GM10266 (cell line): Measurements from ENCODE around the gene BCAS3.

ENCODE experiments used
- DNase-seq: peaks from one replicate; pipeline ENCODE4 v3.0.0; 2012; ENCODE audit errors: extremely low spot score
- CTCF ChIP-seq: IDR thresholded peaks from 2 replicates; pipeline ENCODE4 v1.5.1; 2012; ENCODE audit warnings: mild to moderate bottlenecking, low read depth; ENCODE audit not compliant: control insufficient read depth, insufficient read depth; ENCODE audit errors: missing control alignments

Gene BCAS3

GRCh38 chr17:61302953-61303816 lies 625.5 kb downstream of the BCAS3 start:
- no peak for DNase-seq
- no peak for TF ChIP-seq CTCF

GRCh38 chr17:61303817-61304096 lies 626.1 kb downstream of the BCAS3 start:
- TF ChIP-seq CTCF: no peak
- no peak for DNase-seq

- DNase-seq: no peak
- no peak for TF ChIP-seq CTCF
These were observed 627.4 kb downstream of the BCAS3 start for GRCh38 chr17:61305024-61305423.

- no peak for TF ChIP-seq CTCF
- no peak for DNase-seq
These were observed 628.4 kb downstream of the BCAS3 start for GRCh38 chr17:61306003-61306402.

- no peak for TF ChIP-seq CTCF
- DNase-seq: no peak
These were observed 630.5 kb downstream of the BCAS3 start for GRCh38 chr17:61307905-61308886.

GRCh38 chr17:61309362-61310256 lies 632.0 kb downstream of the BCAS3 start:
- DNase-seq: no peak
- no peak for TF ChIP-seq CTCF
